Measurements from ENCODE around the gene DOK4. TPM values are rescaled to one million over a fixed set of nuclear protein-coding genes. Genes with fewer than 3 reads are reported as not detected.

The DOK4 gene
- total and polyA plus RNA-seq, 2 donors (not counting 1 experiment from before 2014, with no cell fraction given), result 1.6 to 2.5 TPM

- no peak overlapping the region for H3K4me3 ChIP-seq (ENCODE audit: control extremely low read depth in 1 of 5, extremely low read depth in 1 of 5, insufficient read depth in 1 of 5, low read depth in 2 of 5, low read length in 4 of 5)
Observed at GRCh38 chr16:57504001-57504400, 17.7 kb upstream of the DOK4 start.

GRCh38 chr16:57503366-57503765 is 17.1 kb upstream of the DOK4 start:
- Mint-ChIP-seq H3K9me3 (ENCODE audit: insufficient read depth) (no peaks in the 10 kb centered on the region), H3K27ac (no peak overlapping the region), H3K27me3 (peaks cover 20% of the 10 kb centered on the region), H3K4me3 (no peak overlapping the region), H3K4me1 (no peaks in the 10 kb centered on the region)
- H3K9me3 ChIP-seq (ENCODE audit: control extremely low read depth in 1 of 3, control insufficient read depth in 2 of 3, insufficient read depth in 1 of 3, low read length in 2 of 3), result no peaks in the 10 kb centered on the region
- H2AFZ ChIP-seq (ENCODE audit: insufficient read depth, low read depth, low read length, poor library complexity, severe bottlenecking), result no peak overlapping the region
- H3K4me3 ChIP-seq (ENCODE audit: control extremely low read depth in 1 of 5, extremely low read depth in 1 of 5, insufficient read depth in 1 of 5, low read depth in 2 of 5, low read length in 4 of 5), result no peak overlapping the region
- intact Hi-C loops (cut with micrococcal nuclease), result no loop called here
- no peaks in the 10 kb centered on the region for H4K20me1 ChIP-seq (ENCODE audit: control insufficient read depth, insufficient read depth, low read length, poor library complexity, severe bottlenecking)
- H3K27ac ChIP-seq (ENCODE audit: low read length in 2 of 2), result no peak overlapping the region
- POLR2A ChIA-PET, result no interaction called here
- 82% methylated on average over 15 of the region's 15 CpGs for WGBS (ENCODE audit: insufficient coverage)
- no peak for ATAC-seq (ENCODE audit: low read depth)
- no peak for DNase-seq
- H3K4me1 ChIP-seq (ENCODE audit: control insufficient read depth in 2 of 2, insufficient read depth in 2 of 2, low read length in 2 of 2), result no peaks in the 10 kb centered on the region
- no peaks in the 10 kb centered on the region for H3K27me3 ChIP-seq (replicated peaks in 1 of 4; ENCODE audit: control extremely low read depth in 1 of 4, control insufficient read depth in 3 of 4, insufficient read depth in 4 of 4, low read length in 3 of 4)
- no peaks in the 10 kb centered on the region for H3K36me3 ChIP-seq (replicated peaks in 1 of 2; ENCODE audit: control extremely low read depth in 1 of 2, control insufficient read depth in 1 of 2, extremely low read depth in 1 of 2, insufficient read depth in 2 of 2, low read length in 1 of 2)
- CTCF ChIA-PET, result no interaction called here
- H3K79me2 ChIP-seq (ENCODE audit: control insufficient read depth, insufficient read depth, low read length), result no peaks in the 10 kb centered on the region
- TF ChIP-seq CTCF (IDR thresholded peaks at IDR 0.05), result no peak
- no peak for TF ChIP-seq EZH2 (IDR thresholded peaks at IDR 0.05; ENCODE audit: borderline replicate concordance, insufficient read depth, low read depth, low read length, poor library complexity, severe bottlenecking)
- no peak overlapping the region for H3K9ac ChIP-seq (ENCODE audit: low read length)
- H3K4me2 ChIP-seq (replicated peaks; ENCODE audit: low read depth, low read length, poor library complexity, severe bottlenecking), result no peak overlapping the region

More at GRCh38 chr16:57504001-57504400, 17.7 kb upstream of the DOK4 start:
- no peak overlapping the region for H3K4me2 ChIP-seq (replicated peaks; ENCODE audit: low read depth, low read length, poor library complexity, severe bottlenecking)
- H3K4me1 ChIP-seq (ENCODE audit: control insufficient read depth in 2 of 2, insufficient read depth in 2 of 2, low read length in 2 of 2), result no peaks in the 10 kb centered on the region
- ATAC-seq (ENCODE audit: low read depth) (no peak), DNase-seq (no peak)
- no peaks in the 10 kb centered on the region for H3K9me3 ChIP-seq (ENCODE audit: control extremely low read depth in 1 of 3, control insufficient read depth in 2 of 3, insufficient read depth in 1 of 3, low read length in 2 of 3)
- H2AFZ ChIP-seq (ENCODE audit: insufficient read depth, low read depth, low read length, poor library complexity, severe bottlenecking), result no peak overlapping the region
- H3K36me3 ChIP-seq (replicated peaks in 1 of 2; ENCODE audit: control extremely low read depth in 1 of 2, control insufficient read depth in 1 of 2, extremely low read depth in 1 of 2, insufficient read depth in 2 of 2, low read length in 1 of 2), result no peaks in the 10 kb centered on the region
- H3K27me3 Mint-ChIP-seq, result peaks cover 23% of the 10 kb centered on the region
- no peak overlapping the region for H3K27ac ChIP-seq (ENCODE audit: low read length in 2 of 2)
- H3K27me3 ChIP-seq (replicated peaks in 1 of 4; ENCODE audit: control extremely low read depth in 1 of 4, control insufficient read depth in 3 of 4, insufficient read depth in 4 of 4, low read length in 3 of 4), result no peaks in the 10 kb centered on the region
- H4K20me1 ChIP-seq (ENCODE audit: control insufficient read depth, insufficient read depth, low read length, poor library complexity, severe bottlenecking), result no peaks in the 10 kb centered on the region
- no peak overlapping the region for H3K9ac ChIP-seq (ENCODE audit: low read length)
- CTCF ChIA-PET, result interaction anchor here (1.2 kb wide), 1 partner anchor 16 kb away, joined by 5 read pairs; no protein-coding TSS in a partner anchor
- no peaks in the 10 kb centered on the region for H3K79me2 ChIP-seq (ENCODE audit: control insufficient read depth, insufficient read depth, low read length)
- TF ChIP-seq CTCF (IDR thresholded peaks at IDR 0.05), result no peak
- no peak for TF ChIP-seq EZH2 (IDR thresholded peaks at IDR 0.05; ENCODE audit: borderline replicate concordance, insufficient read depth, low read depth, low read length, poor library complexity, severe bottlenecking)
- no peak overlapping the region for H3K4me3 Mint-ChIP-seq
- 48% methylated on average over 3 of the region's 6 CpGs for WGBS (ENCODE audit: insufficient coverage)
- POLR2A ChIA-PET, result no interaction called here
- H3K27ac Mint-ChIP-seq, result no peak overlapping the region
- H3K9me3 Mint-ChIP-seq (ENCODE audit: insufficient read depth), result no peaks in the 10 kb centered on the region
- intact Hi-C loops (cut with micrococcal nuclease), result no loop called here
- H3K4me1 Mint-ChIP-seq, result no peaks in the 10 kb centered on the region
